Fibroblast of skin of right biceps (primary cell): ENCODE measurements around the gene ERCC6L.

Experiments used
- DNase-seq: peaks from one replicate; pipeline ENCODE4 v3.0.0-alpha.2; 2013

Gene ERCC6L

DNA sequence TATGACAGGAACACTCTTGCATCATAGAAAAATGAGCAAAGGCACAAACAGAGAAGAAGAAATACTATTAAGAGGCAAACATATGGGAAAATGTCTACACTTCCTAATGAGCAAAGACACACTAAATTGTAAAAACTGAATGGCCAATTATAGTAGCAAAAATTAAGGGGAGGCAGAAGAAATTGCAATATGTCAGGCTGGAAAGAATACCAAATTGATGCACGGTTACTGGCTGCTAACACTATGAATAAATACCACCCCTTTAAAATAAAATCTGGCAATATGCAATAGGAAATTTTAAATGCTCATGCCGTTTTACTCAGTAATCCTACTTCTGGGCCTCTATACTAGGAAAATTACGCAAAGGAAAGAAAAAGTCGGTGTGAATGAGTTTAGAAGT lies 73.3 kb downstream of the ERCC6L start:
- DNase-seq = no peak

DNA sequence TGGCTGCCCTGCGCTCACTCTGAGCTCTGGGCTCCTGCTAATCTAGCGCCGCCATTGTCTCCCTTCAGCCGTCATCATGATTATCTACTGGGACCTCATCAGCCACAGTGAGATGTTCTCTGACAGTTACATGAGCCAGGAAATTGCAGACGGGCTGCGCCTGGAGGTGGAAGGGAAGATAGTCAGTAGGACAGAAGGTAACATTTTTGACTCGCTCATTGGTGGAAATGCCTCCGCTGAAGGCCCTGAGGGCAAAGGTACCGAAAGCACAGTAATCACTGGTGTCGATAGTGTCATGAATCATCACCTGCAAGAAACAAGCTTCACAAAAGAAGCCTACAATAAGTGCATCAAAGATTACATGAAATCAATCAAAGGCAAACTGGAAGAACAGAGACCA lies 79.1 kb downstream of the ERCC6L start:
- no peak for DNase-seq

DNA sequence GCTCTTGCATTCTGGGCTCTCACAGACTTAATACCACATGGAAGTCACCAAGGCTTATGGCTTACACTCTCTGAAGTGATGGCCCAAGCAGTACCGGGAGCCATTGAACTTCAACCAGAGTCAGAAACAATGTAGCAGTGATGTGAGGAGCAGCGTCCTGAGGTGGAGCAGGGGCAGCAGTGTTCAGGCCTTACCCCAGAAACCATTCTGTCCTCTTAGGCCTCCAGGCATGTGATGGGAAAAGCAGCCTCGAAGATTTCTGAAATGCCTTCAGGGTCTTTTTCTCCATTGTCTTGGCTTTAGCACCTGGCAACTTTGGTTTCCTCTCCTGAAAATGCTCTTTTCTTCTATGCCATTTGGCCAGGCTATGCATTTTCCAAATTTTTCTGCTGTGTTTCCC lies 80.1 kb downstream of the ERCC6L start:
- no peak for DNase-seq
